ENCODE data around the gene BPIFB3.
"Not testable (repeated sequence)": the region's sequence is repeated elsewhere in the genome, so short reads cannot be mapped to it uniquely, and the experiment has no call there.

The BPIFB3 gene

GRCh38 chr20:33042983-33043730 is 10.5 kb upstream of the BPIFB3 start:
- DNase-seq (ENCODE audit: insufficient read length, low spot score) (no peak), FAIRE-seq (no peak)
- TF ChIP-seq CTCF (IDR thresholded peaks at IDR 0.05; ENCODE audit: insufficient read depth, missing control alignments), result no peak

- FAIRE-seq (no peak), DNase-seq (ENCODE audit: insufficient read length, low spot score) (no peak)
- TF ChIP-seq CTCF (IDR thresholded peaks at IDR 0.05; ENCODE audit: insufficient read depth, missing control alignments), result no peak
Measured at GRCh38 chr20:33043731-33044181, 9.9 kb upstream of the BPIFB3 start.

GRCh38 chr20:33045129-33045721 is 8.5 kb upstream of the BPIFB3 start:
- DNase-seq (ENCODE audit: insufficient read length, low spot score); FAIRE-seq: not testable (repeated sequence)

- DNase-seq (ENCODE audit: insufficient read length, low spot score), result no peak
Measured at GRCh38 chr20:33046412-33046811, 7.3 kb upstream of the BPIFB3 start.

GRCh38 chr20:33051333-33051732 is 2.4 kb upstream of the BPIFB3 start:
- no peak for TF ChIP-seq CTCF (IDR thresholded peaks at IDR 0.05; ENCODE audit: insufficient read depth, missing control alignments)
- DNase-seq (ENCODE audit: insufficient read length, low spot score), result no peak
- no peak for FAIRE-seq

More at GRCh38 chr20:33046412-33046811, 7.3 kb upstream of the BPIFB3 start:
- no peak for TF ChIP-seq CTCF (IDR thresholded peaks at IDR 0.05; ENCODE audit: insufficient read depth, missing control alignments)
- FAIRE-seq, result no peak

GRCh38 chr20:33054381-33054780 is 678 bp downstream of the BPIFB3 start:
- DNase-seq (ENCODE audit: insufficient read length, low spot score) (no peak), FAIRE-seq (no peak)
- no peak for TF ChIP-seq CTCF (IDR thresholded peaks at IDR 0.05; ENCODE audit: insufficient read depth, missing control alignments)

- DNase-seq (ENCODE audit: insufficient read length, low spot score), result no peak
- TF ChIP-seq CTCF (IDR thresholded peaks at IDR 0.05; ENCODE audit: insufficient read depth, missing control alignments), result no peak
- no peak for FAIRE-seq
Measured at GRCh38 chr20:33054791-33055190, 1.1 kb downstream of the BPIFB3 start.
